Gastrocnemius medialis (tissue), 4 donors: ENCODE results near the gene C12orf56.

Experiments used
- CTCF ChIP-seq, 5 experiments: fragments of 450-650 bp in 3 of 5; fragments of 200-600 bp in 2 of 5; sonication (generic) in 2 of 5; IDR thresholded peaks in 4 of 5; conservative IDR thresholded peaks in 1 of 5; 1 replicate in 4 of 5; 2 replicates in 1 of 5; pipeline ENCODE4 v1.5.1; 2016 to 2019; ENCODE audit warnings: antibody characterized with exemption in 5 of 5, mild to moderate bottlenecking in 3 of 5, moderate library complexity in 3 of 5
- POLR2A ChIP-seq, 2 donors: fragments of 450-650 bp; IDR thresholded peaks; one replicate each; pipeline ENCODE4 v1.6.1; 2017; ENCODE audit warnings: antibody characterized with exemption in 2 of 2, mild to moderate bottlenecking in 2 of 2, moderate library complexity in 2 of 2

- TF ChIP-seq CTCF (IDR thresholded peaks at IDR 0.05 in 4 of 5, conservative IDR thresholded peaks at IDR 0.05 in 1 of 5), result no peak
- TF ChIP-seq POLR2A (IDR thresholded peaks at IDR 0.05), result no peak
These were observed 78.7 kb downstream of the C12orf56 start for GRCh38 chr12:64311877-64312276.
